HepG2 (cell line): ENCODE measurements around the gene TBC1D4. TPM values are rescaled to one million over a fixed set of nuclear protein-coding genes. Genes with fewer than 3 reads are reported as not detected.

ENCODE experiments used
- CEBPB ChIP-seq: IDR thresholded peaks from 2 replicates; pipeline ENCODE4 v1.6.1; 2011; ENCODE audit warnings: low read depth, low read length, improper control_type of control experiment, borderline replicate concordance
- FOSL2 ChIP-seq: sonication (generic); formaldehyde crosslinking; IDR thresholded peaks from 2 replicates; pipeline ENCODE4 v1.4.0; 2020; ENCODE audit warnings: missing genetic modification reagents
- FOXO1 ChIP-seq: sonication (generic); formaldehyde crosslinking; IDR thresholded peaks from 2 replicates; pipeline ENCODE4 v1.4.0; 2020; ENCODE audit warnings: missing genetic modification reagents
- FOXP1 ChIP-seq, 2 experiments: fragments of 450-650 bp in 1 of 2; IDR thresholded peaks; 2 replicates each; pipeline ENCODE4 v1.6.1; 2017 to 2018; ENCODE audit warnings: antibody characterized with exemption in 1 of 2
- KDM6A ChIP-seq: IDR thresholded peaks from 2 replicates; pipeline ENCODE4 v1.6.1; 2016; ENCODE audit warnings: low read depth
- MEF2D ChIP-seq: sonication (generic); formaldehyde crosslinking; IDR thresholded peaks from 2 replicates; pipeline ENCODE4 v1.5.1; 2020; ENCODE audit warnings: mild to moderate bottlenecking, missing genetic modification reagents
- NCOR1 ChIP-seq: fragments of 200-600 bp; sonication (generic); IDR thresholded peaks from 2 replicates; pipeline ENCODE4 v1.7.0; 2017; ENCODE audit warnings: antibody characterized with exemption, low read length, borderline replicate concordance
- NFIB ChIP-seq: sonication (generic); formaldehyde crosslinking; IDR thresholded peaks from 2 replicates; pipeline ENCODE4 v1.9.0; 2021; ENCODE audit warnings: missing genetic modification reagents, mild to moderate bottlenecking, borderline replicate concordance
- NR2F6 ChIP-seq, 2 experiments: IDR thresholded peaks; 2 replicates each; pipeline ENCODE4 v1.6.1; 2016; ENCODE audit warnings: antibody characterized with exemption in 1 of 2, mild to moderate bottlenecking in 1 of 2
- RFX3 ChIP-seq: IDR thresholded peaks from 2 replicates; pipeline ENCODE4 v1.6.1; 2016; ENCODE audit warnings: missing biosample characterization, missing genetic modification reagents
- TCF12 ChIP-seq, 2 experiments: fragments of 450-650 bp in 1 of 2; sonication (generic) in 1 of 2; formaldehyde crosslinking in 1 of 2; IDR thresholded peaks; 2 replicates each; pipeline versions ENCODE4 v1.6.1 to v1.8.0; 2017 to 2022; ENCODE audit warnings: antibody characterized with exemption in 1 of 2, mild to moderate bottlenecking in 1 of 2, missing genetic modification reagents in 1 of 2, moderate library complexity in 1 of 2
- TCF7 ChIP-seq: sonication (generic); IDR thresholded peaks from 2 replicates; pipeline ENCODE4 v1.6.1; 2016; ENCODE audit warnings: antibody characterized with exemption, low read depth
- ZMYM4 ChIP-seq: sonication (generic); formaldehyde crosslinking; IDR thresholded peaks from 2 replicates; pipeline ENCODE4 v1.8.1; 2023; ENCODE audit warnings: mild to moderate bottlenecking, missing genetic modification reagents
- ZNF121 ChIP-seq: sonication (generic); formaldehyde crosslinking; IDR thresholded peaks from 2 replicates; pipeline ENCODE4 v1.5.0; 2020; ENCODE audit warnings: mild to moderate bottlenecking, missing genetic modification reagents
- ZNF180 ChIP-seq: sonication (generic); formaldehyde crosslinking; IDR thresholded peaks from 2 replicates; pipeline ENCODE4 v1.4.0; 2020; ENCODE audit warnings: low read depth, missing genetic modification reagents, borderline replicate concordance
- ZNF282 ChIP-seq: fragments of 450-650 bp; IDR thresholded peaks from 2 replicates; pipeline ENCODE4 v1.6.1; 2018; ENCODE audit not compliant: partially characterized antibody
- ZNF567 ChIP-seq: sonication (generic); formaldehyde crosslinking; IDR thresholded peaks from 2 replicates; pipeline ENCODE4 v1.8.1; 2023; ENCODE audit warnings: mild to moderate bottlenecking, missing genetic modification reagents, borderline replicate concordance
- ZNF614 ChIP-seq: IDR thresholded peaks from 2 replicates; pipeline ENCODE4 v1.6.1; 2018; ENCODE audit warnings: missing biosample characterization, missing genetic modification reagents, inconsistent platforms, borderline replicate concordance
- polyA plus RNA-seq, 8 experiments: library from polyadenylated mRNA; depleted of rRNA in 3 of 8; stranded (reverse) in 7 of 8; unstranded in 1 of 8; fragments of >200 nt; fragmentation: Illumina TruSeq in 4 of 8; extraction: Trizol in 4 of 8; gene quantifications; 2 replicates each; pipeline versions ENCODE4 v1.2.1 to v1.2.3, GENCODE V29; 2011 to 2016; ENCODE audit warnings: low read depth in 4 of 8, missing spikeins in 1 of 8, mixed read lengths in 1 of 8; ENCODE audit not compliant: insufficient read depth in 1 of 8
- total RNA-seq, 5 experiments: library from RNA; depleted of rRNA; stranded (reverse); fragments of >200 nt; fragmentation: Illumina TruSeq; extraction: Trizol; gene quantifications; 2 replicates each; pipeline ENCODE4 v1.2.3, GENCODE V29; 2016; ENCODE audit warnings: low read depth in 1 of 5
- TF ChIP-seq, protein P1 (sequence below): sonication (generic); formaldehyde crosslinking; IDR thresholded peaks from 2 replicates; pipeline ENCODE4 v1.8.0; 2022; ENCODE audit warnings: missing genetic modification reagents, mild to moderate bottlenecking, moderate library complexity, borderline replicate concordance
- TF ChIP-seq, protein P2 (sequence below): IDR thresholded peaks from 2 replicates; pipeline ENCODE4 v1.4.0; 2020; ENCODE audit warnings: mild to moderate bottlenecking, missing genetic modification reagents
- TF ChIP-seq, protein P3 (sequence below): IDR thresholded peaks from 2 replicates; pipeline ENCODE4 v1.6.1; 2012; ENCODE audit warnings: inconsistent platforms

Gene TBC1D4
- total and polyA plus RNA-seq, 2 of the 13 experiments (the other 11 are each of a cell fraction or from before 2014, with no cell fraction given) = 35.9 to 64.4 TPM

DNA sequence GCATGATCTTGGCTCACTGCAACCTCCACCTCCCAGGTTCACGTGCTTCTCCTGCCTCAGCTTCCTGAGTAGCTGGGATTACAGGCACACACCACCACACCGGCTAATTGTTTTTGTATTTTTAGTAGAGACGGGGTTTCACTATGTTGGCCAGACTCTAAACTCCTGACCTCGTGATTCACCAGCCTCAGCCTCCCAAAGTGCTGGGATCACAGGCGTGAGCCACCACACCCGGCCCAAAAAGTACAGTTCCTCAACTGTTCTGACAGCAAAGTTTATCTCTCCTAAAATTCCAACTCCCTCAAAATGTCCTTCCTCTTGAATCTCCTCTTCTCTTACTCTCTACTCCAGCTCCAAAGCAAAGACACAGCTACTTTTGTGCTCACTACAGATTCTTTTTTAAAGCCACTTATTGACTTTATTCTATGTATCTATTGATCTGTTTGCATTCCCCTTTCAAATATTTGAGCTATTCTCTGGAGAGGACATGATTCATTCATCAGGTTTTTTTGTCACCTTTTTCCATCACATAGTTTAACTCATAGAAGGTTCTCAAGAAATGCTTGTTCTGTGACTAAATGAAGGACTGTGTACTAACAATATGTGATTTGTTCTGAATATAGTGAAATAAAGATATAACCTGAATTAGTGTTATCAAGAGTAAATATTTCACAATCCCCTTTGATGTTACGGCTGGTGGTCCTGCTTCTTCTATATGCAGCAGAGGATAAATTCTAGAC is 142.2 kb downstream of the TBC1D4 start (continued):
- TF ChIP-seq, protein P1, sequence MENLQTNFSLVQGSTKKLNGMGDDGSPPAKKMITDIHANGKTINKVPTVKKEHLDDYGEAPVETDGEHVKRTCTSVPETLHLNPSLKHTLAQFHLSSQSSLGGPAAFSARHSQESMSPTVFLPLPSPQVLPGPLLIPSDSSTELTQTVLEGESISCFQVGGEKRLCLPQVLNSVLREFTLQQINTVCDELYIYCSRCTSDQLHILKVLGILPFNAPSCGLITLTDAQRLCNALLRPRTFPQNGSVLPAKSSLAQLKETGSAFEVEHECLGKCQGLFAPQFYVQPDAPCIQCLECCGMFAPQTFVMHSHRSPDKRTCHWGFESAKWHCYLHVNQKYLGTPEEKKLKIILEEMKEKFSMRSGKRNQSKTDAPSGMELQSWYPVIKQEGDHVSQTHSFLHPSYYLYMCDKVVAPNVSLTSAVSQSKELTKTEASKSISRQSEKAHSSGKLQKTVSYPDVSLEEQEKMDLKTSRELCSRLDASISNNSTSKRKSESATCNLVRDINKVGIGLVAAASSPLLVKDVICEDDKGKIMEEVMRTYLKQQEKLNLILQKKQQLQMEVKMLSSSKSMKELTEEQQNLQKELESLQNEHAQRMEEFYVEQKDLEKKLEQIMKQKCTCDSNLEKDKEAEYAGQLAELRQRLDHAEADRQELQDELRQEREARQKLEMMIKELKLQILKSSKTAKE (CRISPR knock-in tag) = no peak
- TF ChIP-seq, protein P2, sequence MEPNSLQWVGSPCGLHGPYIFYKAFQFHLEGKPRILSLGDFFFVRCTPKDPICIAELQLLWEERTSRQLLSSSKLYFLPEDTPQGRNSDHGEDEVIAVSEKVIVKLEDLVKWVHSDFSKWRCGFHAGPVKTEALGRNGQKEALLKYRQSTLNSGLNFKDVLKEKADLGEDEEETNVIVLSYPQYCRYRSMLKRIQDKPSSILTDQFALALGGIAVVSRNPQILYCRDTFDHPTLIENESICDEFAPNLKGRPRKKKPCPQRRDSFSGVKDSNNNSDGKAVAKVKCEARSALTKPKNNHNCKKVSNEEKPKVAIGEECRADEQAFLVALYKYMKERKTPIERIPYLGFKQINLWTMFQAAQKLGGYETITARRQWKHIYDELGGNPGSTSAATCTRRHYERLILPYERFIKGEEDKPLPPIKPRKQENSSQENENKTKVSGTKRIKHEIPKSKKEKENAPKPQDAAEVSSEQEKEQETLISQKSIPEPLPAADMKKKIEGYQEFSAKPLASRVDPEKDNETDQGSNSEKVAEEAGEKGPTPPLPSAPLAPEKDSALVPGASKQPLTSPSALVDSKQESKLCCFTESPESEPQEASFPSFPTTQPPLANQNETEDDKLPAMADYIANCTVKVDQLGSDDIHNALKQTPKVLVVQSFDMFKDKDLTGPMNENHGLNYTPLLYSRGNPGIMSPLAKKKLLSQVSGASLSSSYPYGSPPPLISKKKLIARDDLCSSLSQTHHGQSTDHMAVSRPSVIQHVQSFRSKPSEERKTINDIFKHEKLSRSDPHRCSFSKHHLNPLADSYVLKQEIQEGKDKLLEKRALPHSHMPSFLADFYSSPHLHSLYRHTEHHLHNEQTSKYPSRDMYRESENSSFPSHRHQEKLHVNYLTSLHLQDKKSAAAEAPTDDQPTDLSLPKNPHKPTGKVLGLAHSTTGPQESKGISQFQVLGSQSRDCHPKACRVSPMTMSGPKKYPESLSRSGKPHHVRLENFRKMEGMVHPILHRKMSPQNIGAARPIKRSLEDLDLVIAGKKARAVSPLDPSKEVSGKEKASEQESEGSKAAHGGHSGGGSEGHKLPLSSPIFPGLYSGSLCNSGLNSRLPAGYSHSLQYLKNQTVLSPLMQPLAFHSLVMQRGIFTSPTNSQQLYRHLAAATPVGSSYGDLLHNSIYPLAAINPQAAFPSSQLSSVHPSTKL (CRISPR knock-in tag) = peak; percentile 97
- no peak for TF ChIP-seq ZNF567 (CRISPR knock-in tag)
- no peak for TF ChIP-seq ZNF282
- TF ChIP-seq TCF7 = peak; percentile 85
- TF ChIP-seq ZMYM4 = peak; percentile 63
- TF ChIP-seq FOSL2 (CRISPR knock-in tag) = peak; percentile 62
- no peak for TF ChIP-seq ZNF180 (CRISPR knock-in tag)
- TF ChIP-seq MEF2D (CRISPR knock-in tag) = peak; percentile 62; the same call in 1 of the 2 replicates
- TF ChIP-seq RFX3 (CRISPR knock-in tag) = no peak
- peak; percentile 97 for TF ChIP-seq ZNF121 (CRISPR knock-in tag)
- peak; percentile 79 for TF ChIP-seq ZNF614
- TF ChIP-seq FOXO1 (CRISPR knock-in tag) = 0 out of 2 replicates have a peak, but pooled peaks have one; percentile 10
- no peak for TF ChIP-seq NFIB (CRISPR knock-in tag)
- TF ChIP-seq NCOR1 = peak; percentile 64; the same call in 1 of the 2 replicates
- TF ChIP-seq KDM6A (CRISPR knock-in tag) = peak; percentile 80
- peak; percentile 77 for TF ChIP-seq NR2F6 (IDR thresholded peaks at IDR 0.05)
- TF ChIP-seq NR2F6 (CRISPR knock-in tag; IDR thresholded peaks at IDR 0.05) = peak; percentile 68
- TF ChIP-seq FOXP1 (IDR thresholded peaks at IDR 0.05) = peak; percentile 66; the same call in 1 of the 2 replicates
- TF ChIP-seq FOXP1 (CRISPR knock-in tag; IDR thresholded peaks at IDR 0.05) = peak; percentile 79; the same call in 1 of the 2 replicates
- TF ChIP-seq, protein P3, sequence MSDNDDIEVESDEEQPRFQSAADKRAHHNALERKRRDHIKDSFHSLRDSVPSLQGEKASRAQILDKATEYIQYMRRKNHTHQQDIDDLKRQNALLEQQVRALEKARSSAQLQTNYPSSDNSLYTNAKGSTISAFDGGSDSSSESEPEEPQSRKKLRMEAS = no peak
- peak; percentile 55; the same call in 1 of the 2 replicates for TF ChIP-seq CEBPB
- TF ChIP-seq TCF12 (IDR thresholded peaks at IDR 0.05) = no peak
- TF ChIP-seq TCF12 (CRISPR knock-in tag; IDR thresholded peaks at IDR 0.05) = peak; percentile 45; the same call in 1 of the 2 replicates
